ENCODE data around the gene DIPK1B.
"Not testable (repeated sequence)": the region's sequence is repeated elsewhere in the genome, so short reads cannot be mapped to it uniquely, and the experiment has no call there.

The DIPK1B gene

DNA sequence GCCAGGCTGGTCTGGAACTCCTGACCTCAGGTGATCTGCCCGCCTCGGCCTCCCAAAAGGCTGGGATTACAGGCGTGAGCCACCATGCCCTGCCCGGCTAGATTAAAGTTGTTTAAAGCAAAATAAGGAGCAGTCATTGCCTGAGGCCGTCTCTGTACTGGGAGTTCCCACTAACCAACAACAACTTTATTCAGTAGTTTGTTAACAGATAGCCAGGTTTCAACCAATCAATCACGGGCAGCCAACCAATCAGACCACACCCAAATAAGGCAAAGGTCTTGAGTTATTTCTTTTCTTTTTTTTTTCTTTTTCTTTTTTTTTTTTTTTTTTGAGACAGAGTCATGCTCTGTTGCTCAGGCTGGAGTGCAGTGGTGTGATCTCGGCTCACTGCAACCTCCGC is 7.6 kb upstream of the DIPK1B start:
- H3K36me3 ChIP-seq (ENCODE audit: insufficient read depth, low read length); H2AFZ ChIP-seq (ENCODE audit: low read depth, low read length); H3K4me3 ChIP-seq (ENCODE audit: low read length); H3K4me1 ChIP-seq (ENCODE audit: insufficient read depth, low read length); H3K9me3 ChIP-seq (ENCODE audit: low read length): not testable (repeated sequence)
- peaks cover 22% of the 10 kb centered on the region for H3K27me3 ChIP-seq (ENCODE audit: insufficient read depth, low read length)

GRCh38 chr9:136705564-136705963 is 6.8 kb upstream of the DIPK1B start:
- H3K4me1 ChIP-seq (ENCODE audit: insufficient read depth, low read length), result no peaks in the 10 kb centered on the region
- no peak overlapping the region for H2AFZ ChIP-seq (ENCODE audit: low read depth, low read length)
- peaks cover 6% of the 10 kb centered on the region for H3K9me3 ChIP-seq (ENCODE audit: low read length)
- peaks cover 23% of the 10 kb centered on the region for H3K27me3 ChIP-seq (ENCODE audit: insufficient read depth, low read length)
- no peak overlapping the region for H3K4me3 ChIP-seq (ENCODE audit: low read length)
- no peaks in the 10 kb centered on the region for H3K36me3 ChIP-seq (ENCODE audit: insufficient read depth, low read length)

DNA sequence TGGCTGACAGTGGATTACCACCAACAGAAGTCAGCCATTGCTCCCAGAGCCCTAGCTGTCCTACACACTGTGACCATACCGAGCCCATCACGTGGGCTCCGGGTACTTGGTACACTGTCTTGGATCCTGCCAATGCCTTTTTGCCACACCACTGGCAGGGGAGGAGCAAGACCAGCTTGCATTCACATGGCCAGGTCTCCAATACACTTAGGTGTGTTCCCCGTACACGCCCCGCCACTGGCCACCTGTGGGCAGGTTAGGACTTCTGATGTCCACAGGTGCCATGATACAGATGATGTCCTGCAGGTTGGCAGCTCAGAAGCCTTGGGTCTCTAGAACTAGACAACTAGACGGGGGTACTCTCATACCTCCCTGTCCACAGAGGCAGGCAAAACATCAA is 5.4 kb upstream of the DIPK1B start:
- H3K9me3 ChIP-seq (ENCODE audit: low read length), result peaks cover 6% of the 10 kb centered on the region
- H2AFZ ChIP-seq (ENCODE audit: low read depth, low read length), result no peak overlapping the region

GRCh38 chr9:136707849-136708517 is 4.4 kb upstream of the DIPK1B start:
- H3K36me3 ChIP-seq (ENCODE audit: insufficient read depth, low read length), result no peaks in the 10 kb centered on the region
- no peak overlapping the region for H2AFZ ChIP-seq (ENCODE audit: low read depth, low read length)
- no peak overlapping the region for H3K4me3 ChIP-seq (ENCODE audit: low read length)
- H3K4me1 ChIP-seq (ENCODE audit: insufficient read depth, low read length), result peaks cover 6% of the 10 kb centered on the region
- H3K9me3 ChIP-seq (ENCODE audit: low read length), result peaks cover 6% of the 10 kb centered on the region
- peaks cover 13% of the 10 kb centered on the region for H3K27me3 ChIP-seq (ENCODE audit: insufficient read depth, low read length)

More for the DNA sequence above, 5.4 kb upstream of the DIPK1B start:
- no peak overlapping the region for H3K4me3 ChIP-seq (ENCODE audit: low read length)
- peaks cover 13% of the 10 kb centered on the region for H3K27me3 ChIP-seq (ENCODE audit: insufficient read depth, low read length)
- peaks cover 5% of the 10 kb centered on the region for H3K4me1 ChIP-seq (ENCODE audit: insufficient read depth, low read length)
- H3K36me3 ChIP-seq (ENCODE audit: insufficient read depth, low read length), result no peaks in the 10 kb centered on the region

GRCh38 chr9:136709454-136710109 is 2.8 kb upstream of the DIPK1B start:
- Histone ChIP-seq H3K9me3 (ENCODE audit: low read length) (peaks cover 6% of the 10 kb centered on the region), H2AFZ (ENCODE audit: low read depth, low read length) (no peak overlapping the region), H3K4me3 (ENCODE audit: low read length) (no peak overlapping the region), H3K27me3 (ENCODE audit: insufficient read depth, low read length) (peaks cover 13% of the 10 kb centered on the region), H3K36me3 (ENCODE audit: insufficient read depth, low read length) (no peaks in the 10 kb centered on the region), H3K4me1 (ENCODE audit: insufficient read depth, low read length) (peaks cover 20% of the 10 kb centered on the region)

DNA sequence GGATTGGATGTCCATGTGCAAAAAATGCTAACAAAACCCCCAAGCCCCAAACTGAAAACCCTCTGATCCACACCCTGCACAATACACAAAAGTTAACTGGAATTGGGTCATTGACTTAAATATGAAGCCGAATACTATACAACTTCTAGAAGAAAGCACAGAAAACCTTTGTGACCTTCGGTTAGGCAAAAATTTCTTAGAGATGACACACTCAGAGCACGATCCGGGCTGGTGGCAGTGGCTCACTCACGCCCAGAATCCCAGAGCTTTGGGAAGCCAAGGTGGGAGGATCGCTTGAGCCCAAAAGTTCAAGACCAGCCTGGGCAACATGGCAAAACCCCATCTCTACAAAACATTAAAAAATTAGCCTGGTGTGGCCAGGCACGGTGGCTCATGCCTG is 1.8 kb upstream of the DIPK1B start:
- Histone ChIP-seq H3K27me3 (ENCODE audit: insufficient read depth, low read length) (peaks cover 9% of the 10 kb centered on the region), H3K4me1 (ENCODE audit: insufficient read depth, low read length) (peaks cover 20% of the 10 kb centered on the region), H2AFZ (ENCODE audit: low read depth, low read length) (no peak overlapping the region), H3K36me3 (ENCODE audit: insufficient read depth, low read length) (no peaks in the 10 kb centered on the region), H3K9me3 (ENCODE audit: low read length) (peaks cover 6% of the 10 kb centered on the region), H3K4me3 (ENCODE audit: low read length) (no peak overlapping the region)

- not testable (repeated sequence) for H3K36me3 ChIP-seq (ENCODE audit: insufficient read depth, low read length); H3K27me3 ChIP-seq (ENCODE audit: insufficient read depth, low read length); H3K9me3 ChIP-seq (ENCODE audit: low read length); H3K4me3 ChIP-seq (ENCODE audit: low read length); H2AFZ ChIP-seq (ENCODE audit: low read depth, low read length)
- peaks cover 20% of the 10 kb centered on the region for H3K4me1 ChIP-seq (ENCODE audit: insufficient read depth, low read length)
These were observed 1.1 kb upstream of the DIPK1B start for GRCh38 chr9:136711219-136711648.

DNA sequence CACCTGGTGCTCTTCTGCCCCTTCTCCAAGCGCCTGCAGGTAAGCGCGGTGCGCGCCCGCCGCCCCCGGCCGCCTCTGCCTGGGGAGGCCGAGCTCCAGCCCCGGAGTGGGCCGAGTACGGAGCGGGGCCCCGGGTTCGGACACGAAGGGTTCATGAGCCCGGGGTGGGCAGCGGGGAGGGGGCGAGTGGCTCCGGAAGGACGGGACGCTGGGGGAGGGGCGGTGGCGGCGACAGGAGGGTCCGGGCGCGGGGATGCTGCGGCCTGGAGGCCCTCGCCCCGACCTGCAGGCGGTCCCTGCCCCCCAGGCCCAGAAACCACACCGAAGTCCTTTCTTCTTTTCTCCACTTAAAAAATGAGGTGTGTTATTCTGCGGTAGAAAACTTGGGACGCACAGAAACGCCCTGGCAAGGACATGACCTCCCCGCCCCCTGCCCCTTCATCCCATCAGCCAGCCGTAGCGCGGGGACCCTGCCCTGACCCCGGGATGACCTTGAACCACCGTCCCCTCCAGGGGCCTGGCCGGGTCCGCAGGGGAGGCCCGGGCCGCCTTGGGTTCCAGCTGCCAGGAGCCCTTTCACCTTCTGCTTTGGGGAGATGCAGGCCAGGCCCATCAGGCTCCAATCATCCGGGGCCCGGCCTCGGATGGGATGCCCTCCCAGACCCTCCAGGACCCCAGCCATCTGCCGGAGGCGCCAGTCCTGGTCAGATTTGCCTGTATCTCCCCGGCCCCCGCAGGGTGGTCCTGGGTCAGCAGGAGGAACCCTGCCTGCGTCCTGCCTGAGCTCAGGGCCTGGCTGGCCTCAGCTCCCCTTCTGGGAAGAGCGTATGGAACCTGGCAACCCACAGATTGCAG is 545 bp downstream of the DIPK1B start:
- peaks cover 20% of the 10 kb centered on the region for H3K4me1 ChIP-seq (ENCODE audit: insufficient read depth, low read length)
- peaks cover 9% of the 10 kb centered on the region for H3K27me3 ChIP-seq (ENCODE audit: insufficient read depth, low read length)

DNA sequence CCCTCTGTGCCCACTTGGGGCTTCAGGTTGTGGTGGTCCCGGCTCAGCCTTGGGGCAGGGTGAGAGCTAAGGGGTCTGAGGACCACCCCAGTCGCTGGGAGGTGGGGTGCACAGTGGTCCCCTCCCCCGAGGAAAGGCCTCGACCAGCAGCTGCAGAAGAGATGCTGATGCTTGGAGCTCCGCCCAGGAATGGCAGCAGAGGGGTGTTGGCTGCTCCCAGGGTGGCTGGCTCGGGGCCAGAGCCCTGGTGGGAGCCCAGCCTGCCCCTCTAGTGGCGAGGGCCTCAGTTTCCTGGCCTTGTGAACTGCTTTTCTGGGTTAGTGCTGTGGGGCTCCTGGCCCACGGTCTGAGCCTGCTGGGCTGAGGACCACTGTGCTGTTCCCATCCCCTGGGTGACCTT is 1.2 kb downstream of the DIPK1B start:
- Histone ChIP-seq H3K36me3 (ENCODE audit: insufficient read depth, low read length) (peaks cover 6% of the 10 kb centered on the region), H3K27me3 (ENCODE audit: insufficient read depth, low read length) (peaks cover 9% of the 10 kb centered on the region), H2AFZ (ENCODE audit: low read depth, low read length) (no peak overlapping the region), H3K9me3 (ENCODE audit: low read length) (no peaks in the 10 kb centered on the region), H3K4me1 (ENCODE audit: insufficient read depth, low read length) (peaks cover 20% of the 10 kb centered on the region), H3K4me3 (ENCODE audit: low read length) (peak overlapping the region; percentile 94)

More for the DNA sequence above, 545 bp downstream of the DIPK1B start:
- H2AFZ ChIP-seq (ENCODE audit: low read depth, low read length), result no peak overlapping the region
- peak overlapping the region; percentile 94 for H3K4me3 ChIP-seq (ENCODE audit: low read length)
- peaks cover 3% of the 10 kb centered on the region for H3K9me3 ChIP-seq (ENCODE audit: low read length)
- H3K36me3 ChIP-seq (ENCODE audit: insufficient read depth, low read length), result peaks cover 6% of the 10 kb centered on the region

DNA sequence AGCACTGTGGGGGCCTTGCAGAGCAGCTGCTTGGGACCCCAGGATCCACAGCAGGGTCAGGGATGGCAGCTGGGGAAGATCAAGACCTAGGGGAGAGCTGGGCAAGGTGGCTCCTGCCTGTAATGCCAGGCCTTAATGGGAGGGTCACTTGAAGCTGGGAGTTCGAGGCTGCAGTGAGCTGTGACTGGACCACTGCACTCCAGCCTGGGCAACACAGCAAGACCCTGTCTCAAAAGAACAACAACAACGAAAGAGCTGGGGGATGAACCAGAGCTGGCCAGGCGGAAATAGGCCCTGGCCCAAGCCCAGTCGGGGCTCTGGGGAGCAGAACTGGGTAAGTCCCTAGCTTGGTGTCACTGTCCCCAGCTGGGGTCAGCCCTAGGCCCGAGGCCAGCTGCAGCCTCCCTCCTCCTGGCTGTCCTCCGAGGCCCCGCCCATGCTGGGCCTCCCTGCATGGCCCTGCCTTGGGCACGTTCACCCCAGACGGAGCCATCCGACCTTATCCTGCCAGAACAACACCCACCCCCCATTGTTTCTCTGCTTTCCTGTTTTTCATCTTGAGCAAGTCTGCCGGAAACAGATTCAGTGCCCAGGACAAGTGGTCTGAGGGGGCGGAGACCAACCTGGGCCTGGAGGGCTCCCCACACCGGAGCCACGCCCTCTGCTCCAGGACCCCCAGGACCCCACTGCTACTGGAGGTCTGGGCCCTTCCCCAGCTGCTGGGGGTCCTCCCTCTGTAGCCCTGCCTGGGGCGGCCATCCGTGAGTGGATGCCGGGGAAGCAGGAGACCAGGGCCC is 1.9 kb downstream of the DIPK1B start:
- H3K4me3 ChIP-seq (ENCODE audit: low read length), result peak overlapping the region; percentile 94
- peaks cover 6% of the 10 kb centered on the region for H3K36me3 ChIP-seq (ENCODE audit: insufficient read depth, low read length)
- peaks cover 8% of the 10 kb centered on the region for H3K27me3 ChIP-seq (ENCODE audit: insufficient read depth, low read length)
- no peaks in the 10 kb centered on the region for H3K9me3 ChIP-seq (ENCODE audit: low read length)
- H3K4me1 ChIP-seq (ENCODE audit: insufficient read depth, low read length), result peaks cover 23% of the 10 kb centered on the region
- H2AFZ ChIP-seq (ENCODE audit: low read depth, low read length), result no peak overlapping the region

DNA sequence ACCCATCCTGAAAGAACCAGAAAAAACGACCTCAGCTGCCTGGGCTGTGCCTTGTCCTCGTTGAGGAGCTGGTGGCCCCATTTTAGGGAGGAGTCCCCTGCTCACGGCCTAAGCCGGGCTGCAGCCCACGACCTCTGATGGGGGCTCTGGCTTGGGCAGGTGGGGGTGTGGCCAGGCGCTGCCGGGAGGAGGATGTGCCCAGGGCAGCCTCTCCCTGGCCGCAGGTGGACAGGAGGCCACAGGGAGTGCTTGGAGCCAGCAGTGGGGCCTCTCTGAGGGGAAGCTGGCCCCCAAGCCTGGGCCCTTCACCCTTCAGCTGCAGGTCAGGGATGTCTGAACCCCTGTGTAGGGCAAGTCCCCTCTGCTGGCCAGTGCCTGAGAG is 2.5 kb downstream of the DIPK1B start:
- no peak overlapping the region for H3K4me3 ChIP-seq (ENCODE audit: low read length)

GRCh38 chr9:136717399-136717798 is 5.0 kb downstream of the DIPK1B start:
- H3K4me1 ChIP-seq (ENCODE audit: insufficient read depth, low read length), result peaks cover 46% of the 10 kb centered on the region
- peaks cover 15% of the 10 kb centered on the region for H3K36me3 ChIP-seq (ENCODE audit: insufficient read depth, low read length)
- H2AFZ ChIP-seq (ENCODE audit: low read depth, low read length), result no peak overlapping the region
- no peaks in the 10 kb centered on the region for H3K27me3 ChIP-seq (ENCODE audit: insufficient read depth, low read length)
- no peak overlapping the region for H3K4me3 ChIP-seq (ENCODE audit: low read length)
- H3K9me3 ChIP-seq (ENCODE audit: low read length), result no peaks in the 10 kb centered on the region

More for the DNA sequence above, 2.5 kb downstream of the DIPK1B start:
- Histone ChIP-seq H3K27me3 (ENCODE audit: insufficient read depth, low read length) (peaks cover 2% of the 10 kb centered on the region), H3K4me1 (ENCODE audit: insufficient read depth, low read length) (peaks cover 29% of the 10 kb centered on the region), H3K36me3 (ENCODE audit: insufficient read depth, low read length) (peaks cover 6% of the 10 kb centered on the region), H2AFZ (ENCODE audit: low read depth, low read length) (no peak overlapping the region), H3K9me3 (ENCODE audit: low read length) (no peaks in the 10 kb centered on the region)

Measured in neuron (in vitro differentiated cells).